Parathyroid adenoma (tissue), 2 donors: ENCODE results near the gene FLRT2.

Experiments
- H2AFZ ChIP-seq: fragments of 300-600 bp; sonication (generic); one replicate; pipeline ENCODE4 v1.7.0; 2017; ENCODE audit warnings: antibody characterized with exemption, mild to moderate bottlenecking
- H3K27ac ChIP-seq: fragments of 300-600 bp; sonication (generic); one replicate; pipeline ENCODE4 v1.7.0; 2017
- H3K27me3 ChIP-seq: fragments of 300-600 bp; sonication (generic); one replicate; pipeline ENCODE4 v1.7.0; 2017; ENCODE audit warnings: low read length; ENCODE audit not compliant: control insufficient read depth, insufficient read depth
- H3K36me3 ChIP-seq: fragments of 300-600 bp; sonication (generic); one replicate; pipeline ENCODE4 v1.7.0; 2017; ENCODE audit warnings: low read length; ENCODE audit not compliant: control insufficient read depth, insufficient read depth
- H3K4me1 ChIP-seq: fragments of 300-600 bp; sonication (generic); one replicate; pipeline ENCODE4 v1.7.0; 2017; ENCODE audit warnings: control low read depth
- H3K4me2 ChIP-seq: fragments of 300-600 bp; sonication (generic); one replicate; pipeline ENCODE4 v1.7.0; 2017; ENCODE audit warnings: low read length
- H3K4me3 ChIP-seq: fragments of 300-600 bp; sonication (generic); one replicate; pipeline ENCODE4 v1.7.0; 2017; ENCODE audit warnings: low read depth, low read length
- H3K79me2 ChIP-seq: fragments of 300-600 bp; sonication (generic); one replicate; pipeline ENCODE4 v1.7.0; 2017; ENCODE audit warnings: control low read depth
- H3K9ac ChIP-seq: fragments of 300-600 bp; sonication (generic); one replicate; pipeline ENCODE4 v1.7.0; 2017; ENCODE audit warnings: mild to moderate bottlenecking
- H3K9me3 ChIP-seq: fragments of 300-600 bp; sonication (generic); one replicate; pipeline ENCODE4 v1.7.0; 2017; ENCODE audit warnings: low read length; ENCODE audit not compliant: control insufficient read depth
- CTCF ChIP-seq: fragments of 300-600 bp; sonication (generic); IDR thresholded peaks from one replicate; pipeline ENCODE4 v1.7.0; 2017; ENCODE audit warnings: antibody characterized with exemption, mild to moderate bottlenecking
- donor health status: primary hyperparathyroidism.

Gene FLRT2

GRCh38 chr14:85539510-85539909 lies 9.6 kb downstream of the FLRT2 start:
- no peak for TF ChIP-seq CTCF
- no peaks in the 10 kb centered on the region for H3K9me3 ChIP-seq
- H3K4me1 ChIP-seq = no peaks in the 10 kb centered on the region
- H3K27me3 ChIP-seq = no peaks in the 10 kb centered on the region
- no peak overlapping the region for H2AFZ ChIP-seq
- H3K9ac ChIP-seq = no peak overlapping the region
- H3K4me3 ChIP-seq = no peak overlapping the region
- H3K27ac ChIP-seq = no peak overlapping the region
- no peaks in the 10 kb centered on the region for H3K79me2 ChIP-seq
- no peaks in the 10 kb centered on the region for H3K36me3 ChIP-seq
- H3K4me2 ChIP-seq = no peak overlapping the region

- no peak overlapping the region for H3K27ac ChIP-seq
These were observed 12.7 kb downstream of the FLRT2 start for GRCh38 chr14:85542623-85543022.

GRCh38 chr14:85545738-85546137 lies 15.8 kb downstream of the FLRT2 start:
- no peak overlapping the region for H3K27ac ChIP-seq
- H3K9me3 ChIP-seq = no peaks in the 10 kb centered on the region
- TF ChIP-seq CTCF = no peak
- H3K4me2 ChIP-seq = no peak overlapping the region
- H2AFZ ChIP-seq = no peak overlapping the region
- H3K4me1 ChIP-seq = no peaks in the 10 kb centered on the region
- H3K4me3 ChIP-seq = no peak overlapping the region
- no peaks in the 10 kb centered on the region for H3K79me2 ChIP-seq
- no peaks in the 10 kb centered on the region for H3K36me3 ChIP-seq
- no peak overlapping the region for H3K9ac ChIP-seq
- no peaks in the 10 kb centered on the region for H3K27me3 ChIP-seq

More at GRCh38 chr14:85542623-85543022, 12.7 kb downstream of the FLRT2 start:
- Histone ChIP-seq H3K4me2 (no peak overlapping the region), H3K4me1 (no peaks in the 10 kb centered on the region), H3K36me3 (no peaks in the 10 kb centered on the region), H2AFZ (no peak overlapping the region), H3K9ac (no peak overlapping the region), H3K27me3 (no peaks in the 10 kb centered on the region), H3K4me3 (no peak overlapping the region), H3K9me3 (no peaks in the 10 kb centered on the region), H3K79me2 (no peaks in the 10 kb centered on the region)
- TF ChIP-seq CTCF = no peak

- no peak for TF ChIP-seq CTCF
- Histone ChIP-seq H3K4me1 (no peaks in the 10 kb centered on the region), H3K4me2 (no peak overlapping the region), H3K36me3 (no peaks in the 10 kb centered on the region), H3K9me3 (no peaks in the 10 kb centered on the region), H3K9ac (no peak overlapping the region), H3K27ac (no peak overlapping the region), H3K79me2 (no peaks in the 10 kb centered on the region), H3K27me3 (no peaks in the 10 kb centered on the region), H3K4me3 (no peak overlapping the region), H2AFZ (no peak overlapping the region)
These were observed 16.4 kb downstream of the FLRT2 start for GRCh38 chr14:85546390-85546789.

GRCh38 chr14:85549697-85550096 lies 19.8 kb downstream of the FLRT2 start:
- Histone ChIP-seq H3K27ac (no peak overlapping the region), H3K9me3 (no peaks in the 10 kb centered on the region), H3K9ac (no peak overlapping the region), H3K4me1 (no peaks in the 10 kb centered on the region), H3K4me3 (no peak overlapping the region), H3K36me3 (no peaks in the 10 kb centered on the region), H3K4me2 (no peak overlapping the region), H3K27me3 (no peaks in the 10 kb centered on the region), H2AFZ (no peak overlapping the region), H3K79me2 (no peaks in the 10 kb centered on the region)
- TF ChIP-seq CTCF = no peak
